SIG-M5 treated with dmso at 0.1 percent for 504 hours (cell line): ENCODE results near the gene CBX5.
"Not testable (repeated sequence)": the region's sequence is repeated elsewhere in the genome, so short reads cannot be mapped to it uniquely, and the experiment has no call there.

Experiments
- DNase-seq: peaks from one replicate; lab custom pipeline; 2025; ENCODE audit not compliant: unreplicated experiment; lab: John Stamatoyannopoulos, UW

CBX5 gene

GRCh38 chr12:54294953-54295566 lies 15.1 kb upstream of the CBX5 start:
- no peak for DNase-seq

DNA sequence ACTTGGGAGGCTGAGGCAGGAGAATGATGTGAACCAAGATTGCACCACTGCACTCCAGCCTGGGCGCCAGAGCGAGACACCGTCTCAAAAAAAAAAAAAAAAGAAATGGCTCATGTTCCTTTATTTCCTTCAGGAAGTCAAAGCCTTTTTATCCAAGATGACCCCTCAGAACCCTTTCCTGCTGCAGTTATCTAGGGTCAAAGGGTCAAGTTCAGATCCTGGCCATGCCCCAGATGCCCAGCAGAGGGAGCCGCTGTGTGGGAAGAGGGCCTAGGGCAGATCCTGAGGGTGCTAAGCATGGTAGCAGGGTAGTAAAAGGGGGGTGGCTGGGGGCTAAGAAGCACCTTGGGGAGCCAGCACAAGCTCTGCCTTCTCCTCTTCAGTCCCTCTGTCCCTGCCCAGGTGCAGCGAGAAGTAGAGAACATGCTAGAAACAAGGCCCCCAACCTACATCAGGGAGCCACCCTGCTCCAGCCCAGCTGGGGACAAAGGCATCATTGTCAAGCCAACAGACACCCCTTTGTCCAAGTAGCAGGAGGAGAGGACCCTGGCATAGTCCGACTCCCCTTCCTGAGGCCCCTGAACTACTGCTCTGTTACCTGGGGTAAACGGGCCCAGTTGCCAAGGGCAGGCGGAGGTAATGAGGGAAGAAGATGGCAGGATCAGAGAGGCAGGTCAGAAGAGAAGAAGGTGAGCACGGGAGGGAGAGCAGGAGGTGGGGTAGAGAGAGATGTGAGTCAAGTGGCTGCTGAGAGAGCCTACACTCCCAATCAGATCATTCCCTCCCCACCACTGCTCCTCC lies 14.4 kb upstream of the CBX5 start:
- DNase-seq: peak; percentile 63

DNA sequence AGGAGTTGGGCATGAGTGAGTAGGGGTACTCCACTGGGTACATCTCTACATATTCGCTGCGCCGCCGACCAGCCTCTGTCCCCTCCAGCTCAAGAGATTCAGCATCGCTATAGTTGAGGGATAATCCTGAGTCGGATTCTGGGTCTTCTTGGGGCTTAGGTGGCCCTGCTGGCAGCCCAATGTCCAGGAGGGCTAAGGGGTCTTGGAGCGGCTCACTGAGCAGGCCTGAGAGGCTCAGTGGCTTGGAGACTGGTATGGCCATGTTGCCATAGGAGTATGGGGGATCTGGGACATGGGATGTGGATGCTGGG lies 13.0 kb upstream of the CBX5 start:
- no peak for DNase-seq

DNA sequence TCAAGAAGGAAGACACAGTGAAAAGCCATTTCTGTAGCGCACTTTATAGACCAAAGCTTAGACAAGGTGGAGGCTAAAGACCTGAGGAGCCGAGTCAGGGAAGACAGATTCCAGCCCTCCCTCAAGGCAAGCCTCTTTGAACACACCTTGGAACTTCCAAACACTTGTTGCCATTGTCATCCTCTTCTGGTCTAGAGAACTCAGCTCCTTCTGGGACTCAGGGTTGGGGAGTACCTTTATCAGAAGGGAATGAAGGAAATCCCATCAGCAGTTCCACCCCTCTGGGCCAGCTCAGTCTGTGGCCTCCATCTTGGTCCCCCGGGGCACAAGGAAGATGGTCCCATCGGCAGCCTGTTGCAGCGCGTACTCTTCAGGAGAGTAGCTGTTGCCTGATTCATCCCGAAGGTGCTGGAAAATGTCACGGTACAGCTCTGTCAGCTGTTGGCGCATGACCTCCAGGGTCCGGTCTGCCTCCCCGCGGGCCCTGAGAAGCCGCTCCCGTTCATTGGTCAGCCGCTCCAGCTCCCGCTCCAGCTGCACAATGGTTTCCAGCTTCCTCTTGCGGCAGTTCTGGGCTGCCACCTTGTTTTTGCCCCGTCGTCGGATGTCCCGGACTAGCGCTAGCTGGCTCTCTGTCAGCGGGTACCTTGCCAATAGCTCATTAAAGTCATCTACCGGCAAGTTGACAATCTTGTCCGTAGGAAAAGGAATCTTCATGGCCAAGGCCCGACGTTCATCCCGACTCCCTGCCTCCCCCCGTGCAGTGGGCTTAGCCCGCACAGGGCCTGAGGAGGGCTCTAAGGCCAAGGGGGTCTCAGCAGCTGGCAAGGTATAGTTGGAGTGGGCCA lies 12.4 kb upstream of the CBX5 start:
- DNase-seq: no peak

GRCh38 chr12:54287261-54288157 lies 7.6 kb upstream of the CBX5 start:
- DNase-seq: no peak

GRCh38 chr12:54286042-54287030 lies 6.4 kb upstream of the CBX5 start:
- DNase-seq: no peak

- DNase-seq: no peak
These were observed 5.5 kb upstream of the CBX5 start for GRCh38 chr12:54285150-54286041.

DNA sequence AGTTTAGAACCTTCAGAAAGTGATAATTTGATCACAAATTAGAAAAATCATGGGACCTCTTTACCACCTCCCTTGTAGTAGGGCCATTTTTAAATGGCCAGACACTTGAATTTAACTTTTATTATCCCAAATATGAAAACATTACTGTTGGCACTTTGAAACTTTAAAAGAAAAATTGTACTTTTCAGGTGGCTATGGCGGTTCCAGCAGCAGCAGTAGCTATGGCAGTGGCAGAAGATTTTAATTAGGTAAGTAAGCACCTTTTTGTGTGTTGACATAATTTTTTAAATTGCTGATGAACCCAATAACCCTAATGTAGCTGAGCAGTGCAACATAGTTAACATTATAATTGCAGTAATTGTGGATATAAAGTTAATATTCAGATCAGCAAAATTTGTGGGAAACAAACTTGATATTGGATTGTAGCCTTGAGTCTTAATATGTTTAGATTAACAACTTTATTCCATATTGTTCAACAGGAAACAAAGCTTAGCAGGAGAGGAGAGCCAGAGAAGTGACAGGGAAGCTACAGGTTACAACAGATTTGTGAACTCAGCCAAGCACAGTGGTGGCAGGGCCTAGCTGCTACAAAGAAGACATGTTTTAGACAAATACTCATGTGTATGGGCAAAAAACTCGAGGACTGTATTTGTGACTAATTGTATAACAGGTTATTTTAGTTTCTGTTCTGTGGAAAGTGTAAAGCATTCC lies 4.3 kb upstream of the CBX5 start:
- not testable (repeated sequence) for DNase-seq

DNA sequence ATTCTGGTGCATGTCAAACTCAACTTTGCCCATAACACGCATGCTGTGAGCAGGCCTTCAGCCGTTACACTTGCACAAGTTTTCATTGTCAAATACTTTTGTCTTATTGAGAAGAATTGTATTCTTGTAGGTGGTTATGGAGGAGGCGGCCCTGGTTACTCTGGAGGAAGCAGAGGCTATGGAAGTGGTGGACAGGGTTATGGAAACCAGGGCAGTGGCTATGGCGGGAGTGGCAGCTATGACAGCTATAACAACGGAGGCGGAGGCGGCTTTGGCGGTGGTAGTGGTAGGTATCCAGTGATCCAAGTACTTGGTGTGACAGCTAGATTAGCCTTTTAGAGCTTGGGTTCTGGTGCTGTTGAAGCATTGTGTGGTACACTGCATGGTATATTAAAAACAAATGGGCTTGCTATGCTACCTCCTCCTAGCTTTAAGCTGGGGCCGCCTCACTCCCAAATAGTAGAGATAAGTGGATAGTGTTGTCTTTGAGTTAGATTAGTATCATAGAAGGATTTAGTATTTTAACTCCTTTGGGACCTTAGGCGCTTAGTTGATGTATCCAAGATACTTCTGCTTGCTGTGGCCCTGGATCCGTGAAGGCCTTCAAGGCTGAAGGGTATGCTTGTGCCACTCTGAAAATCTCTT lies 3.1 kb upstream of the CBX5 start:
- DNase-seq: no peak

DNA sequence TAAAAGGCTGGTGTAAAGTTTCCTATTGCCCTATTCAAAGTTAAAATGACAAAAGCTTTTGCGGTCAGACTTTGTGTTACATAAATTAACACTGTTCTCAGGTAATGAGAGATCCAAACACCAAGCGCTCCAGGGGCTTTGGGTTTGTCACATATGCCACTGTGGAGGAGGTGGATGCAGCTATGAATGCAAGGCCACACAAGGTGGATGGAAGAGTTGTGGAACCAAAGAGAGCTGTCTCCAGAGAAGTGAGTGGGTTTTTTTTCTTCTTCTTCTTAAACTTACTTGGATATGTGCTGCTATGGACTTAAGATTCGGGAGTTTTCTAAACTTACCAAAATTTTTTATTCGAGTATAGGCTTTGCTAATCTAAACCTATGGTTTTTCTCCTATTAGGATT lies 1.8 kb upstream of the CBX5 start:
- not testable (repeated sequence) for DNase-seq

DNA sequence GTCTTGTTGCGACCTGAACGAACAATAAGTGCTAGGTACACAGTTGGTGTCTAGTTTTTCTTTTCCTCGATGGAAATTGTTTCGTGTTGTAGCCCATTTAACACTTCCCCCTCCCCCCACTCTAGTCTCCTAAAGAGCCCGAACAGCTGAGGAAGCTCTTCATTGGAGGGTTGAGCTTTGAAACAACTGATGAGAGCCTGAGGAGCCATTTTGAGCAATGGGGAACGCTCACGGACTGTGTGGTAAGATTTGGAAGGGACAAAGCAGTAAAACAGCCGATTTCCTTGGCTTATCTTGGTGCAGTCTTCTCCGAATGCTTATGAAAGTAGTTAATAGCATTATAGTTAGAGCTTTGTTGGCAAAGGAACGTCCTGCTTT lies 1.3 kb upstream of the CBX5 start:
- DNase-seq: not testable (repeated sequence)

GRCh38 chr12:54280468-54281260 lies 742 bp upstream of the CBX5 start, which contains the start of gene HNRNPA1:
Gene HNRNPA1 (plus strand): TSS chr12:54280726. CDS start chr12:54280808, 82 bp downstream.
- DNase-seq: peak; percentile 100

GRCh38 chr12:54279227-54279631 lies 693 bp downstream of the CBX5 start:
- DNase-seq: no peak

DNA sequence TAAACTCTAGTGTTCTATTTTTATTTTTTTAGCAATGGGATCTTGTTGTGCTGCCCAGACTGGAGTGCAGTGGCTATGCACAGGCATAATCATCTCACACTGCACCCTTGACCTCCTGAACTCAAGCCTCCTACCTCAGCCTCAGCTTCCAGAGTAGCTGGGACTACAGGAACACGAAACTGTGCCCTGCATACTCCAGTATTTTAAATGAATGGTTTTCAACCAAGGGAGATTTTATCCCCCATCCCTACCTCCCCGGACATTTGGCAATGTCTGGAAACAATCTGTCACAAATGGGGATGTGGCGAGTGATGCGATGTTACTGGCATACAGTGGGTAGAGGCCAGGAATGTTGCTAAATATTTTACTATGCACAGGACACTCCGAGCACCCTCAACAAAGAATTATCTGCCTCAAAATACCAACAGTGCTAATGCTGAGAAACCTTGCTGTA lies 2.1 kb downstream of the CBX5 start:
- DNase-seq: peak; percentile 81

GRCh38 chr12:54276368-54276767 lies 3.6 kb downstream of the CBX5 start:
- DNase-seq: no peak

GRCh38 chr12:54273981-54274380 lies 5.9 kb downstream of the CBX5 start:
- no peak for DNase-seq

DNA sequence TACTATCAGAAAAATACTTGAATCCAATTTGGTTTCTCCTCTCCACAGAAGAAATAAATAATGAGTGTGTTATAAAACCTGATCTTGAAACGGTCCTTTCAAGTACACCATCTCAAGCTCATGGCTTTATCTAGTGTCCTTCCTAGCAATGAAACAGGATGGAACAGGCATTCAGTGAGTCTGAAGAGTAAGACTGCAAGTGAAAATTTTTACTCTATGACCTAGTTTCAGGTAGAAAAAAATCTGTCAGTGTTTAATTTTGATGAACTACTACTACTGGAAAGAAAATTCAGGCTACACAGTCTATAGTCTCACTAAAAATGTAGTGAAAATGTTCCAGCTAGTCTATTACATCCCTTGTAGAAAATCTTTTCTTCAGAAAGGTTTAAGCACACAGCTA lies 7.7 kb downstream of the CBX5 start:
- no peak for DNase-seq
